ENCODE data around the gene CDC42BPA. TPM values are rescaled to one million over a fixed set of nuclear protein-coding genes. Genes with fewer than 3 reads are reported as not detected.

The CDC42BPA gene
- total RNA-seq, 4 donors from 2014 or later, result 16.8 to 26.9 (median 22.5) TPM

- no peak for TF ChIP-seq CTCF (IDR thresholded peaks at IDR 0.05)
- TF ChIP-seq POLR2A (IDR thresholded peaks at IDR 0.05), result no peak
- intact Hi-C loops (cut with DNase I; ENCODE audit: low total_unique reads), result no loop called here
- 100% methylated on average over 1 of the region's 1 CpG for WGBS, 2 donors
- no peak for DNase-seq (ENCODE audit: low spot score in 2 of 2)
- H3K4me3 ChIP-seq (ENCODE audit: low read depth, poor library complexity, severe bottlenecking), result no peak overlapping the region
These were observed 346.5 kb downstream of the CDC42BPA start for GRCh38 chr1:226971765-226972164.

- TF ChIP-seq POLR2A (IDR thresholded peaks at IDR 0.05) (no peak), CTCF (IDR thresholded peaks at IDR 0.05) (no peak)
- no peak for DNase-seq (ENCODE audit: low spot score in 2 of 2)
- H3K4me3 ChIP-seq (ENCODE audit: low read depth, poor library complexity, severe bottlenecking), result no peak overlapping the region
- 61 to 74% methylated on average over 3 of the region's 3 CpGs for WGBS, 2 donors
- intact Hi-C loops (cut with DNase I; ENCODE audit: low total_unique reads), result no loop called here
These were observed 350.6 kb downstream of the CDC42BPA start for GRCh38 chr1:226967665-226968064.

GRCh38 chr1:226966683-226967082, 351.6 kb downstream of the CDC42BPA start:
- no peak overlapping the region for H3K4me3 ChIP-seq (ENCODE audit: low read depth, poor library complexity, severe bottlenecking)
- WGBS, 2 donors, result 96 to 98% methylated on average over 4 of the region's 4 CpGs
- no peak for DNase-seq (ENCODE audit: low spot score in 2 of 2)
- TF ChIP-seq CTCF (IDR thresholded peaks at IDR 0.05) (no peak), POLR2A (IDR thresholded peaks at IDR 0.05) (no peak)
- intact Hi-C loops (cut with DNase I; ENCODE audit: low total_unique reads), result no loop called here

- TF ChIP-seq POLR2A (IDR thresholded peaks at IDR 0.05), result no peak
- no peak for TF ChIP-seq CTCF (IDR thresholded peaks at IDR 0.05)
- no peak for DNase-seq (ENCODE audit: low spot score in 2 of 2)
- intact Hi-C loops (cut with DNase I; ENCODE audit: low total_unique reads), result no loop called here
- WGBS, 2 donors, result 88 to 90% methylated on average over 17 to 23 of the region's 23 CpGs
- no peak overlapping the region for H3K4me3 ChIP-seq (ENCODE audit: low read depth, poor library complexity, severe bottlenecking)
These were observed 352.5 kb downstream of the CDC42BPA start for GRCh38 chr1:226965581-226966440.

- no peak for DNase-seq (ENCODE audit: low spot score in 2 of 2)
- H3K4me3 ChIP-seq (ENCODE audit: low read depth, poor library complexity, severe bottlenecking), result no peak overlapping the region
- TF ChIP-seq POLR2A (IDR thresholded peaks at IDR 0.05), result no peak
- no peak for TF ChIP-seq CTCF (IDR thresholded peaks at IDR 0.05)
- 91 to 93% methylated on average over 28 to 29 of the region's 29 CpGs for WGBS, 2 donors
- intact Hi-C loops (cut with DNase I; ENCODE audit: low total_unique reads), result no loop called here
These were observed 353.4 kb downstream of the CDC42BPA start for GRCh38 chr1:226964611-226965486.

All from lower leg skin (tissue), 4 donors.